Lower leg skin (tissue), 3 donors: Measurements from ENCODE around the gene KRT10.
"Not testable (repeated sequence)": the region's sequence is repeated elsewhere in the genome, so short reads cannot be mapped to it uniquely, and the experiment has no call there.

Experiments
- CTCF ChIP-seq, 3 donors: fragments of 450-650 bp; IDR thresholded peaks; one replicate each; pipeline ENCODE4 v1.5.1; 2016; ENCODE audit warnings: antibody characterized with exemption in 3 of 3, mild to moderate bottlenecking in 3 of 3, moderate library complexity in 2 of 3
- POLR2A ChIP-seq, 2 donors: fragments of 450-650 bp; IDR thresholded peaks; one replicate each; pipeline ENCODE4 v1.6.1; 2016 to 2017; ENCODE audit warnings: antibody characterized with exemption in 2 of 2, mild to moderate bottlenecking in 1 of 2, moderate library complexity in 1 of 2

- TF ChIP-seq CTCF, POLR2A (IDR thresholded peaks at IDR 0.05): not testable (repeated sequence)
Observed at GRCh38 chr17:40814657-40815056, 7.8 kb downstream of the KRT10 start.
